Activated CD8-positive, alpha-beta memory T cell treated with anti-CD3 and anti-CD28 coated beads, Interleukin-2, amount 10 ng/mL, durations not matched to agents 7 days and 5 days (primary cell): ENCODE results near the gene SPACA5B. TPM values are rescaled to one million over a fixed set of nuclear protein-coding genes. Genes with fewer than 3 reads are reported as not detected.
"Not testable (repeated sequence)": the region's sequence is repeated elsewhere in the genome, so short reads cannot be mapped to it uniquely, and the experiment has no call there.

ENCODE experiments used
- ATAC-seq: fragments of 150-1000 bp; cut with Tn5 transposase; one replicate; pipeline ENCODE4 v1.10.0; 2021; ENCODE audit warnings: moderate library complexity
- CTCF ChIA-PET: fragments of 350-600 bp; sonication (Branson Sonifier 250); formaldehyde crosslinking; loops from one replicate; lab custom pipeline; 2021; ENCODE audit warnings: antibody characterized with exemption; lab: Charles Lee
- DNase-seq: peaks from one replicate; pipeline ENCODE4 v3.0.0-alpha.2; 2020
- H3K27ac Mint-ChIP-seq: one replicate; pipeline ENCODE4 v1.8.0; 2021; ENCODE audit warnings: mild to moderate bottlenecking, mixed read lengths
- H3K27me3 Mint-ChIP-seq: one replicate; pipeline ENCODE4 v1.8.0; 2021; ENCODE audit warnings: mixed read lengths
- H3K36me3 Mint-ChIP-seq: one replicate; pipeline ENCODE4 v1.8.0; 2021; ENCODE audit warnings: mild to moderate bottlenecking, mixed read lengths
- H3K4me1 Mint-ChIP-seq: one replicate; pipeline ENCODE4 v1.8.0; 2021; ENCODE audit warnings: mixed read lengths
- H3K4me3 Mint-ChIP-seq: one replicate; pipeline ENCODE4 v1.8.0; 2021; ENCODE audit warnings: mild to moderate bottlenecking, moderate library complexity, mixed read lengths
- H3K9me3 Mint-ChIP-seq: one replicate; pipeline ENCODE4 v1.8.0; 2022; ENCODE audit warnings: low read depth, mixed read lengths
- total RNA-seq, 2 experiments: library from RNA; stranded (reverse); gene quantifications; one replicate each; pipeline ENCODE4 v1.2.3, GENCODE V29; 2021

The SPACA5B gene
- not detected for total RNA-seq

DNA sequence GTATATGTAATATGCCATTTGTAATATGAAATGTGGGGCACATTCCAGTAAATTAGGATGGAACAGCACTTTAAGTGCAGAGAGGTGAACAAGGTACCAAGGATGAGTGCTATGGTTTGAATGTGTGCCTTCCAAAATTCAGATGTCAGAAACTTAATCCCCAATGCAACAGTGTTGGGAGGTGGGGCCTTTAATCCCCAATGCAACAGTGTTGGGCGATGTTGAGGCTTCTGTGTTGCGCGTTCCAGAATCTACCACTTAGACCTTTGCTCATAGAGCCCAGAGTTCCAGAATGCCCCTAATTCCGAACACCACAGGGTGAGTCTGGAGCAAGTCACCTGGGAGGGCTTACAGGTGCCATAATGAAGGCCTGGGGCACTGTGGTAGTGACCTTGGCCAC lies at the start of gene SPACA5B:
SPACA5B (plus strand) TSS at position 301 of the 400 bp plus-strand sequence; CDS start at position 363, 62 bp downstream.
- H3K4me3 Mint-ChIP-seq, H3K27ac Mint-ChIP-seq, CTCF ChIA-PET, H3K9me3 Mint-ChIP-seq, H3K36me3 Mint-ChIP-seq, ATAC-seq, H3K27me3 Mint-ChIP-seq, DNase-seq, H3K4me1 Mint-ChIP-seq: not testable (repeated sequence)

- CTCF ChIA-PET, result interaction anchor here (0.6 to 1.4 kb wide), 5 partner anchors 10 to 459 kb away, joined by 3 to 4 read pairs (median 4); no protein-coding TSS in a partner anchor
- H3K27ac Mint-ChIP-seq, result no peak overlapping the region
- no peaks in the 10 kb centered on the region for H3K36me3 Mint-ChIP-seq
- peak; percentile 56 for DNase-seq
- H3K4me3 Mint-ChIP-seq, result no peak overlapping the region
- no peaks in the 10 kb centered on the region for H3K27me3 Mint-ChIP-seq
- peak; percentile 78 for ATAC-seq
- no peaks in the 10 kb centered on the region for H3K4me1 Mint-ChIP-seq
- no peaks in the 10 kb centered on the region for H3K9me3 Mint-ChIP-seq
Observed at GRCh38 chrX:48083212-48083611, 47.2 kb upstream of the SPACA5B start.

- CTCF ChIA-PET, result interaction anchor here (1.0 to 1.4 kb wide), 4 partner anchors 11 to 459 kb away, joined by 3 to 4 read pairs (median 4); no protein-coding TSS in a partner anchor
- no peak for ATAC-seq
- Mint-ChIP-seq H3K9me3 (no peaks in the 10 kb centered on the region), H3K27ac (no peak overlapping the region), H3K36me3 (no peaks in the 10 kb centered on the region), H3K27me3 (no peaks in the 10 kb centered on the region), H3K4me1 (no peaks in the 10 kb centered on the region), H3K4me3 (no peak overlapping the region)
- DNase-seq, result no peak
Observed at GRCh38 chrX:48083706-48084105, 46.7 kb upstream of the SPACA5B start.

GRCh38 chrX:48086082-48086481 lies 44.3 kb upstream of the SPACA5B start:
- CTCF ChIA-PET, result no interaction called here
- DNase-seq (no peak), ATAC-seq (no peak)
- no peaks in the 10 kb centered on the region for H3K36me3 Mint-ChIP-seq
- no peak overlapping the region for H3K4me3 Mint-ChIP-seq
- H3K9me3 Mint-ChIP-seq, result no peaks in the 10 kb centered on the region
- H3K27me3 Mint-ChIP-seq, result no peaks in the 10 kb centered on the region
- no peaks in the 10 kb centered on the region for H3K4me1 Mint-ChIP-seq
- no peak overlapping the region for H3K27ac Mint-ChIP-seq

- Mint-ChIP-seq H3K36me3 (no peaks in the 10 kb centered on the region), H3K4me3 (no peak overlapping the region), H3K27ac (no peak overlapping the region), H3K4me1 (no peaks in the 10 kb centered on the region), H3K27me3 (no peaks in the 10 kb centered on the region), H3K9me3 (no peaks in the 10 kb centered on the region)
- DNase-seq (no peak), ATAC-seq (no peak)
- CTCF ChIA-PET, result no interaction called here
Observed at GRCh38 chrX:48090123-48090522, 40.3 kb upstream of the SPACA5B start.

GRCh38 chrX:48092558-48092957 lies 37.9 kb upstream of the SPACA5B start:
- H3K9me3 Mint-ChIP-seq, H3K27me3 Mint-ChIP-seq, DNase-seq, H3K36me3 Mint-ChIP-seq, H3K4me3 Mint-ChIP-seq, H3K27ac Mint-ChIP-seq, H3K4me1 Mint-ChIP-seq, ATAC-seq, CTCF ChIA-PET: not testable (repeated sequence)

DNA sequence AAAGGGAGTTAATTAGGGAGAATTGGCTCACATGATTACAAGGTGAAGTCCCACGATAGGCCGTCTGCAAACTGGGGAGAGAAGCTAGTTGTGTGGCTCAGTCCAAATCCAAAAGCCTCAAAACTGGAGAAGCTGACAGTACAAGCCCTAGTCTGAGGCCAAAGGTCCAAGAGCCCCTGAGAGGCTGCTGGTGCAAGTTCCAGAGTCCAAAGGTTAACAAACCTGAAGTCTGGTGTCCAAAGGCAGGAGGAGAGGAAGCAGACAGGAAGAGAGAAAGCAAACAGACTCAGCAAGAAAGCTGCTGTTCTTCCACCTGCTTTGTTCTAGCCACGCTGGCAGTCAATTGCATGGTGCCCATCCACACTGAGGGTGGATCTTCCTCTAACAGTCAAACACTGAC lies 29.0 kb upstream of the SPACA5B start:
- CTCF ChIA-PET, result no interaction called here

GRCh38 chrX:48102874-48103374 lies 27.5 kb upstream of the SPACA5B start:
- H3K27ac Mint-ChIP-seq, result no peak overlapping the region
- H3K4me3 Mint-ChIP-seq, result no peak overlapping the region
- H3K9me3 Mint-ChIP-seq, result no peaks in the 10 kb centered on the region
- no peaks in the 10 kb centered on the region for H3K4me1 Mint-ChIP-seq
- CTCF ChIA-PET, result no interaction called here
- H3K27me3 Mint-ChIP-seq, result no peaks in the 10 kb centered on the region
- no peak for DNase-seq
- ATAC-seq, result no peak
- H3K36me3 Mint-ChIP-seq, result no peaks in the 10 kb centered on the region

More for the DNA sequence above, 29.0 kb upstream of the SPACA5B start:
- ATAC-seq (no peak), DNase-seq (no peak)
- Mint-ChIP-seq H3K4me1 (no peaks in the 10 kb centered on the region), H3K4me3 (no peak overlapping the region), H3K9me3 (no peaks in the 10 kb centered on the region), H3K27me3 (no peaks in the 10 kb centered on the region), H3K27ac (no peak overlapping the region), H3K36me3 (no peaks in the 10 kb centered on the region)

- H3K4me1 Mint-ChIP-seq, result no peaks in the 10 kb centered on the region
- ATAC-seq, result no peak
- no peak overlapping the region for H3K27ac Mint-ChIP-seq
- CTCF ChIA-PET, result no interaction called here
- no peak overlapping the region for H3K4me3 Mint-ChIP-seq
- no peak for DNase-seq
- no peaks in the 10 kb centered on the region for H3K9me3 Mint-ChIP-seq
- no peaks in the 10 kb centered on the region for H3K27me3 Mint-ChIP-seq
- no peaks in the 10 kb centered on the region for H3K36me3 Mint-ChIP-seq
Observed at GRCh38 chrX:48107717-48108116, 22.7 kb upstream of the SPACA5B start.

GRCh38 chrX:48125286-48125685 lies 5.1 kb upstream of the SPACA5B start:
- H3K4me1 Mint-ChIP-seq, DNase-seq, H3K4me3 Mint-ChIP-seq, H3K9me3 Mint-ChIP-seq, ATAC-seq, H3K27me3 Mint-ChIP-seq, H3K36me3 Mint-ChIP-seq, CTCF ChIA-PET, H3K27ac Mint-ChIP-seq: not testable (repeated sequence)

DNA sequence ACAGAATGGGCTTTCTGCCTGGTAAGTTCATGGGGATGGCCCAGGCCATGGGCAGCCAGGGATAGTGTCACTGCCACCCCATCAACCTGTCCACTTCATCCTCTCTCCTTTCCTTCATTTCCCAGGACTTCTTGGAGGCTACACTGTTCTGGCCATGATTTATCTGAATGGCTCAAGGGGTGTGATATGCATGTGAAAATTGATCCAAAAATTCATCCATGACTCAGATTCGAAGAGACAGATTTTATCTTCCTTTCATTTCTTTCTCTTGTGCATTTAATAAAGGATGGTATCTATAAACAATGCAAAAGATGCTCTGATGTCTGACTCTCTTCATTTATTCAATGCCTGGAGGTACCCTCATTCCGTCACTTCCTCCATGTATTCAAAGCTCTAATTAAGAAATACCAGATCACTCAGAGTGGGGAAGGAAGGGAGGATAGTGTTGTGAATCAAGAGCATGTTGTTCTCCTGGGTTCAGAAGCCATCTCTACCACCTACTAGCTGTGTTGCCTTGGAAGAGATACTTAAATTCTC lies 1.9 kb downstream of the SPACA5B start:
- CTCF ChIA-PET, ATAC-seq, H3K4me3 Mint-ChIP-seq, H3K4me1 Mint-ChIP-seq, H3K27me3 Mint-ChIP-seq, H3K27ac Mint-ChIP-seq, DNase-seq, H3K9me3 Mint-ChIP-seq, H3K36me3 Mint-ChIP-seq: not testable (repeated sequence)

DNA sequence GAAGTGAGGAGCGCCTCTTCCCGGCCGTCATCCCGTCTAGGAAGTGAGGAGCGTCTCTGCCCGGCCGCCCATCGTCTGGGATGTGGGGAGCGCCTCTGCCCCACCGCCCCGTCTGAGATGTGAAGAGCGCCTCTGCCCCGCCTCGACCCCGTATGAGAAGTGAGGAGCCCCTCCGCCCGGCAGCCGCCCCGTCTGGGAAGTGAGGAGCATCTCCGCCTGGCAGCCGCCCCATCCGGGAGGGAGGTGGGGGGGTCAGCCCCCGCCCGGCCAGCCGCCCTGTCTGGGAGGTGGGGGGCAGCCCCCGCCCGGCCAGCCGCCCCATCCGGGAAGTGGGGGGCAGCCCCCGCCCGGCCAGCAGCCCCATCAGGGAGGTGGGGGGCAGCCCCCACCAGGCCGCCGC lies 8.7 kb downstream of the SPACA5B start:
- H3K9me3 Mint-ChIP-seq, H3K4me3 Mint-ChIP-seq, H3K4me1 Mint-ChIP-seq, ATAC-seq, DNase-seq, H3K27me3 Mint-ChIP-seq, H3K36me3 Mint-ChIP-seq, H3K27ac Mint-ChIP-seq, CTCF ChIA-PET: not testable (repeated sequence)

DNA sequence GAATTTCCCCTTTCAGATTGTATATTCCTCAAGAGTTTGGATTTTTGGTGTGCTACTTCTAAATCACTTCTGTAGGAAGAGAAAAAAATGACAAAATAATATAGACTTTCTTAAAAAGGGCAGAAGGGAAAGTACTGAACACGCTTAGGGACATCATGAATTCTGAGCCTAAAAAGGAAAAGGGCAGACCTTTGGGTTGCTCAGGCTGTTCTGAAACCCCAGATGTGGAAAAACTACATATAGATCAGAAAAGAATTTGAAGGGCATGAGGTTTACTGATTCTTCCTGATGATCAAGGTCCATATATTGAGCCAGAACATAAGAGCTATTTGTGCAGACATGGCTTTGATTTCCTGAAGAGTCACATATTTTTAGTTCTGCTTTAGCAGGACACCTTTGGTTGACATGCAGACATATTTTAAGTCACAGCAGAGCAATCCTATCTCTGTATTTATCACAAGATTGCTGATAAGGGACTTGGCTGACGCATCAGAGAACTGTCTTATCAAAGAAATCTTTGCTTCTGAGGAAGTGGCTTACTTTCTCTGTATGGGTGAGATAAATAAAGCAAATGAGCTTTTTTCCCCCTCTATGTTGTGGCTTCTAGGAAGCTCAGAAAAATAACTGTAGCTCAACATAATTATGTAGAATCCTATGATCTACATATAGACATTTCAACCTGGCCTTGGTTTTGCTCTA lies 11.5 kb downstream of the SPACA5B start:
- H3K9me3 Mint-ChIP-seq, H3K4me1 Mint-ChIP-seq, H3K36me3 Mint-ChIP-seq, CTCF ChIA-PET, H3K4me3 Mint-ChIP-seq, DNase-seq, H3K27ac Mint-ChIP-seq, H3K27me3 Mint-ChIP-seq: not testable (repeated sequence)
- peak; percentile 61 for ATAC-seq

GRCh38 chrX:48142697-48143096 lies 12.3 kb downstream of the SPACA5B start:
- not testable (repeated sequence) for H3K27ac Mint-ChIP-seq

More at GRCh38 chrX:48142697-48143096, 12.3 kb downstream of the SPACA5B start:
- H3K27me3 Mint-ChIP-seq, H3K36me3 Mint-ChIP-seq, DNase-seq, ATAC-seq, CTCF ChIA-PET, H3K4me3 Mint-ChIP-seq, H3K9me3 Mint-ChIP-seq, H3K4me1 Mint-ChIP-seq: not testable (repeated sequence)
